Mesenchymal stem cell (in vitro differentiated cells and primary cell): ENCODE measurements around the gene LIMS1.
A peak's percentile ranks its signal among the peaks of the same experiment; 100 is the strongest.
"Not testable (repeated sequence)": the region's sequence is repeated elsewhere in the genome, so short reads cannot be mapped to it uniquely, and the experiment has no call there.

ENCODE experiments used
- DNase-seq: peaks from one replicate; pipeline ENCODE4 v3.0.0-alpha.2; 2013
- H2AFZ ChIP-seq: one replicate; pipeline ENCODE4 v1.6.1; 2013; ENCODE audit warnings: low read depth, mild to moderate bottlenecking, control low read depth, inconsistent platforms, low read length, moderate library complexity
- H2AK5ac ChIP-seq: 2 replicates; pipeline ENCODE4 v1.6.1; 2013; ENCODE audit warnings: low read length, moderate library complexity, mild to moderate bottlenecking, inconsistent platforms; ENCODE audit not compliant: severe bottlenecking
- H2BK120ac ChIP-seq: one replicate; pipeline ENCODE4 v1.6.1; 2013; ENCODE audit warnings: low read depth, mild to moderate bottlenecking, inconsistent platforms, low read length, moderate library complexity
- H2BK12ac ChIP-seq, 2 experiments: one replicate each; pipeline ENCODE4 v1.6.1; 2013; ENCODE audit warnings: inconsistent platforms in 2 of 2, low read length in 2 of 2, mild to moderate bottlenecking in 2 of 2, moderate library complexity in 2 of 2, control low read depth in 1 of 2
- H2BK15ac ChIP-seq: one replicate; pipeline ENCODE4 v1.6.1; 2013; ENCODE audit warnings: mild to moderate bottlenecking, low read depth, inconsistent platforms; ENCODE audit not compliant: poor library complexity, severe bottlenecking
- H2BK5ac ChIP-seq: 2 replicates; pipeline ENCODE4 v1.6.1; 2013; ENCODE audit warnings: low read depth, mild to moderate bottlenecking, low read length, control low read depth, inconsistent platforms; ENCODE audit not compliant: poor library complexity, severe bottlenecking
- H3K14ac ChIP-seq, 2 experiments: one replicate each; pipeline ENCODE4 v1.6.1; 2013; ENCODE audit warnings: inconsistent platforms in 2 of 2, low read length in 2 of 2, control low read depth in 1 of 2, mild to moderate bottlenecking in 1 of 2, moderate library complexity in 1 of 2
- H3K18ac ChIP-seq, 2 experiments: one replicate each; pipeline ENCODE4 v1.6.1; 2013; ENCODE audit warnings: inconsistent platforms in 2 of 2, low read length in 2 of 2, control low read depth in 1 of 2, low read depth in 1 of 2, mild to moderate bottlenecking in 1 of 2
- H3K23ac ChIP-seq, 2 experiments: one replicate each; pipeline ENCODE4 v1.6.1; 2013; ENCODE audit warnings: inconsistent platforms in 2 of 2, low read length in 2 of 2, mild to moderate bottlenecking in 2 of 2, moderate library complexity in 2 of 2, control low read depth in 1 of 2
- H3K27ac ChIP-seq: 2 replicates; pipeline ENCODE4 v1.5.1; 2013; ENCODE audit warnings: mild to moderate bottlenecking, moderate library complexity, low read length, control low read depth, inconsistent platforms; ENCODE audit not compliant: poor library complexity, severe bottlenecking
- H3K27me3 ChIP-seq, 2 experiments: 2 replicates each; pipeline versions ENCODE4 v1.6.1 to v1.7.0; 2013; ENCODE audit warnings: low read length in 2 of 2, mild to moderate bottlenecking in 2 of 2, moderate library complexity in 2 of 2, control low read depth in 1 of 2, inconsistent platforms in 1 of 2; ENCODE audit not compliant: control insufficient read depth in 1 of 2, insufficient read depth in 1 of 2
- H3K36me3 ChIP-seq, 2 experiments: 2 replicates each; pipeline versions ENCODE4 v1.6.1 to v1.7.0; 2013; ENCODE audit warnings: low read length in 2 of 2, control low read depth in 1 of 2, inconsistent platforms in 1 of 2, low read depth in 1 of 2, mild to moderate bottlenecking in 1 of 2; ENCODE audit not compliant: insufficient read depth in 2 of 2, control insufficient read depth in 1 of 2
- H3K4ac ChIP-seq, 2 experiments: one replicate each; pipeline ENCODE4 v1.6.1; 2013; ENCODE audit warnings: inconsistent platforms in 2 of 2, low read length in 2 of 2, mild to moderate bottlenecking in 2 of 2, moderate library complexity in 2 of 2, control low read depth in 1 of 2, low read depth in 1 of 2
- H3K4me1 ChIP-seq: 2 replicates; pipeline ENCODE4 v1.6.1; 2013; ENCODE audit warnings: low read depth, low read length, control low read depth; ENCODE audit not compliant: control insufficient read depth, insufficient read depth
- H3K4me2 ChIP-seq: 2 replicates; pipeline ENCODE4 v1.6.1; 2013; ENCODE audit warnings: low read length, mild to moderate bottlenecking, inconsistent platforms; ENCODE audit not compliant: poor library complexity, severe bottlenecking
- H3K4me3 ChIP-seq, 2 experiments: 2 replicates each; pipeline versions ENCODE4 v1.5.1 to v1.7.0; 2013; ENCODE audit warnings: low read length in 2 of 2, mild to moderate bottlenecking in 2 of 2, control low read depth in 1 of 2, low read depth in 1 of 2; ENCODE audit not compliant: insufficient read depth in 1 of 2
- H3K79me1 ChIP-seq: replicated peaks from 2 replicates; pipeline ENCODE4 v1.6.1; 2013; ENCODE audit warnings: mild to moderate bottlenecking, control low read depth, low read length, inconsistent platforms; ENCODE audit not compliant: poor library complexity, severe bottlenecking
- H3K9ac ChIP-seq: 2 replicates; pipeline ENCODE4 v1.7.0; 2013; ENCODE audit warnings: mild to moderate bottlenecking, low read length, moderate library complexity
- H3K9me3 ChIP-seq: 2 replicates; pipeline ENCODE4 v1.7.0; 2013; ENCODE audit warnings: mild to moderate bottlenecking, low read length; ENCODE audit not compliant: control insufficient read depth
- H4K8ac ChIP-seq: one replicate; pipeline ENCODE4 v1.6.1; 2013; ENCODE audit warnings: inconsistent platforms, mild to moderate bottlenecking, low read length, moderate library complexity
- H4K91ac ChIP-seq: one replicate; pipeline ENCODE4 v1.6.1; 2013; ENCODE audit warnings: mild to moderate bottlenecking, low read length, inconsistent platforms
- WGBS: methylation state at CpG from one replicate; pipeline ENCODE4 v1.1.7; 2013; ENCODE audit warnings: mixed read lengths; 5-methylcytosine and 5-hydroxymethylcytosine counted together

LIMS1 gene

GRCh38 chr2:108663346-108663745, 129.1 kb downstream of the LIMS1 start:
- not testable (repeated sequence) for H3K23ac ChIP-seq, H3K36me3 ChIP-seq, H3K4me2 ChIP-seq, H4K91ac ChIP-seq, H3K27me3 ChIP-seq, H3K4me3 ChIP-seq, H3K14ac ChIP-seq, H3K4me1 ChIP-seq, H3K79me1 ChIP-seq, H3K18ac ChIP-seq, H3K4ac ChIP-seq, H2AFZ ChIP-seq, H3K9ac ChIP-seq, H2BK120ac ChIP-seq, H2BK5ac ChIP-seq, H2AK5ac ChIP-seq, H3K9me3 ChIP-seq, H2BK15ac ChIP-seq, H4K8ac ChIP-seq, H2BK12ac ChIP-seq, DNase-seq
- peak overlapping the region; percentile 64 for H3K27ac ChIP-seq
- WGBS = 73% methylated on average over 1 of the region's 2 CpGs

- not testable (repeated sequence) for H3K4me2 ChIP-seq, H2BK5ac ChIP-seq, H2BK15ac ChIP-seq, H2BK12ac ChIP-seq, H3K18ac ChIP-seq, H2AK5ac ChIP-seq, H3K27ac ChIP-seq, H3K36me3 ChIP-seq, H3K14ac ChIP-seq, H2AFZ ChIP-seq, H3K23ac ChIP-seq, H3K9me3 ChIP-seq, H4K91ac ChIP-seq, H2BK120ac ChIP-seq, H3K4me3 ChIP-seq, H3K4me1 ChIP-seq, H3K79me1 ChIP-seq, DNase-seq, H3K9ac ChIP-seq, H3K27me3 ChIP-seq, H3K4ac ChIP-seq, H4K8ac ChIP-seq
- WGBS = 32% methylated on average over 1 of the region's 3 CpGs
Observed at GRCh38 chr2:108664089-108664488, 129.8 kb downstream of the LIMS1 start.

- H3K4me3 ChIP-seq, H2AFZ ChIP-seq, H3K4ac ChIP-seq, H2BK120ac ChIP-seq, H3K79me1 ChIP-seq, H3K9ac ChIP-seq, H3K27me3 ChIP-seq, H3K36me3 ChIP-seq, H3K27ac ChIP-seq, H3K18ac ChIP-seq, H2BK12ac ChIP-seq, H2BK15ac ChIP-seq, H3K23ac ChIP-seq, DNase-seq, H2AK5ac ChIP-seq, H3K4me1 ChIP-seq, H3K4me2 ChIP-seq, H3K14ac ChIP-seq, H4K8ac ChIP-seq, H4K91ac ChIP-seq, H2BK5ac ChIP-seq, H3K9me3 ChIP-seq: not testable (repeated sequence)
- no CpG with 5 or more reads among the region's 1 CpG for WGBS
Observed at GRCh38 chr2:108664979-108665378, 130.7 kb downstream of the LIMS1 start.

DNA sequence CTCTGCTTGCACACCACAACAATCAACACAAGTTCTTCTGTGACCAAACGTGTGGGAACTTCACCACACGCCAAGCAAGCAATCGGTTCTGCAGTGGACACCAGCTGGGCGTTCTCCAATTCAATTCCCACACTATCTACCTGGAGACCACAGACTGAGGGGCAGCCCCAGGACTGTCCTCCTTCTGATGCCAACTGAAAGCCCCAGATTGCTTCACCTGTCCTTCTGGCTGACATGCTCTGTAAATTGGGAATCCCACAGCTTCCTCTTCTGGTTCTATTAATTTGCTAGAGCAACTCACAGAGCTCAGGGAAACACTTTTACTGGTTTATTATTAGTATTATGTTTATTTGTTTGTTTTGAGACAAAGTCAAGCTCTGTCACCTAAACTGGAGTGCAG, 131.7 kb downstream of the LIMS1 start:
- not testable (repeated sequence) for H3K9me3 ChIP-seq, H2AK5ac ChIP-seq, H3K4me1 ChIP-seq, DNase-seq, H3K14ac ChIP-seq, H3K27me3 ChIP-seq, H3K18ac ChIP-seq, H2BK12ac ChIP-seq, H3K4me3 ChIP-seq, H3K79me1 ChIP-seq, H3K4me2 ChIP-seq, H3K9ac ChIP-seq, H3K36me3 ChIP-seq, H3K23ac ChIP-seq, H2BK5ac ChIP-seq, H4K8ac ChIP-seq, H2BK120ac ChIP-seq, H2AFZ ChIP-seq, H3K4ac ChIP-seq, H4K91ac ChIP-seq
- 82% methylated on average over 2 of the region's 4 CpGs for WGBS
- peak overlapping the region; percentile 67 for H2BK15ac ChIP-seq
- H3K27ac ChIP-seq = peak overlapping the region; percentile 29
